GM21717 (cell line): ENCODE data around the gene WSB2.

ENCODE experiments used
- ATAC-seq: cut with Tn5 transposase; IDR thresholded peaks from one replicate; pipeline ENCODE4 v1.9.1; 2021; ENCODE audit warnings: mild to moderate bottlenecking, moderate library complexity; ENCODE audit not compliant: unreplicated experiment

The WSB2 gene

GRCh38 chr12:118063576-118064391 lies 2.8 kb upstream of the WSB2 start:
- no peak for ATAC-seq

- ATAC-seq, result no peak
Measured at GRCh38 chr12:118061873-118062843, 1.2 kb upstream of the WSB2 start.

DNA sequence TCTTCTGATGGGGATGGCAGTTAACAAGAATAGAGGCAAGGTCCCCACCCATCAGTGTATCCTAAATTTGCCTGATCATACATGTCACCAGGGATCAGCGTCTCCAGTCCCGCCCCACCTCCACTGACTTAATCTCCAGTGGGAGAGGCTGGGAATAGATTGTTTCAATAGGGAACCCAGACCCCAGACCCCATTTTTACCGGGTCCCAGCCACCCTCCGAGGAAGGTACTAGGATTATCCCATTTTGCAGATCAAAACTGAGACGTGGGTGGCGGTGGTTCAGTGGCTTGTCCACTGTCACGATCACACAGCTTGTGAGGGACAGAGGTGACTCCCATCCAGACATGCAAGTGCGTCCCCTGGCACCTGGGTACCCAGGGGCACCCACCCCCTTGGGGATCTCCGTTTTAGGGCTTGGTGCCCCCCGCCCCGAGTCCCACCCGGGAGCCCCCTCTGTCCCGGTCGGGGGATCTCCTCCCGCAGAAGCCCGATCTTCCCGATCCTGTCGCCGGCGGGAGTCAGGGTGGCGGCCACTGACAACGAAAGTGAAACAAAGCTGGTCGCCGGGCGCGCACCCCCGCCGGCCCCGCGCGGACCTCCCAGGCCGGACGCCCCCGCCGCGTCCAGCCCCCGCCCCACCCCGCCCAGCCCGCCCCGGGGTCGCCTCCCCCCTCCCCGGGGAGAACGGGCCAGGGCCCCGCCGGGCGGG lies 523 bp downstream of the WSB2 start:
- ATAC-seq, result no peak

DNA sequence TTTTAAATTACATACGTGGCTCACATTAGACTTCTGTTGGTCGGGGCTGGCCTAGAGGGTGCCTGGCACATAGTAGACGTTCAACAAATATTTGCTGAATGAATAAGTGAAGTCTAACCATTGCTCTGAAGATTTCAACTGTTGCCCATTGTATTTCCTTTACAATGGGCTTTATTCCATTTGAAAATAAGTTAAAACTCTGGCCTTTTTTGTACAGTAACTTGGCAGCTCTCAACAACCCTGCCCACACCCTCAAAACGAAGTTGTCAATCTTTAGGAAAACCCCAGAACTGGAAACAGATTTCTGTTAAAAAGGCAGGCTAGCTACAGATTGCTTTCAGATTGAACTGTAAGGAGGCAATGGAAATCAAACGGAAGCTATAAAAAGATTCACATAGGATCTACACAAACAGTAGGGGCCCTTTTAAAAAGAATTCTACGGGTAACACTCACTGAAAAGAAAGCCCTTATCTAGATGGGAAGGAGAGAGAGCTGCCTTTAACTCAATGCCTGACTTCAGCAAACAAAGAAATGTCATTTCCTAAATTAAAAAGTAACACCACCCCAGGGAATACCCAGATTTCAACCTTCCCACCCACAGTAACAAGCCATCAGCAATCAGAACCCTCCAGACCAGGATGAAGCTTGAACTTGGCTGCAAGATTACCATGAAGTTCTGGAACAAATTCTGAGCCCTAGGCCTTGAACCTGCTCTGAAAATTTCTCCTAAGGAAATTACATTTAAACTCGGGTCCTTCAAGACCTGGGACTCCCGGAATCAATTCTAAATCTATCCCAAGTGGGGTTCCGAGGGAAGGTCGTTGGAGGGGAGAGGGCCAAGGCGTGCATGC lies 1.4 kb downstream of the WSB2 start:
- ATAC-seq, result no peak

DNA sequence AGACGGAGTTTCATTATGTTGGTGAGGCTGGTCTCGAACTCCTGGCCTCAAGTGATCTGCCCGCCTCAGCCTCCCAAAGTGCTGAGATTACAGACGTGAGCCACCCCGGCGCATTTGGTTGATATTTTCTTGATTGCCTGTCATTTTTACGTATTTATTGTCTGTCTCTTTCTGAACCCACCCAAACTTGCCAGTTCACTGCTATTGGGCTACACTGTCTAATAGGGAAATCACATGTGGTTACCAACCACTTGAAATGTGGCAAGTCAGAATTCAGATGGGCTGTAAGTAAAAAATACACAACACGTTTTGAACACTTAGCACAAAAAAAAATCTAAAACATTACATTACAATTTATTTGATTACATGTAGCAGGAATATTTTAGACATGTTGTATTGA lies 2.1 kb downstream of the WSB2 start:
- no peak for ATAC-seq

DNA sequence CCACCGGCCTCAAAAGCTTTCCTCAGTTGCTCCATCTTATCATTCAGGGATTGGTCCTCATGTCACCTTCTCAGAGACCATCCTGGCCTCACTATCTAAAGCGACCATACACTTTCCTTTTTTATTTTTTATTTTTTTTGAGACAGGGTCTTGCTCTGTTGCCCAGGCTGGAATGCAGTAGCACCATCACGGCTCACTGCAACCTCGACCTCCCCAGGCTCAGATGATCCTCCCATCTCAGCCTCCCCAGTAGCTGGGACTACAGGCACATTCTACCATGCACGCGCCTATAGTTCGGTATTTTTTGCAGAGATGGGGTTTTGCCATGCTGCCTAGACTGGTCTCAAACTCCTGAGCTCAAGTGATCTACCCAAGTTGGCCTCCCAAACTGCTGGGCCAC lies 2.8 kb downstream of the WSB2 start:
- ATAC-seq, result no peak

DNA sequence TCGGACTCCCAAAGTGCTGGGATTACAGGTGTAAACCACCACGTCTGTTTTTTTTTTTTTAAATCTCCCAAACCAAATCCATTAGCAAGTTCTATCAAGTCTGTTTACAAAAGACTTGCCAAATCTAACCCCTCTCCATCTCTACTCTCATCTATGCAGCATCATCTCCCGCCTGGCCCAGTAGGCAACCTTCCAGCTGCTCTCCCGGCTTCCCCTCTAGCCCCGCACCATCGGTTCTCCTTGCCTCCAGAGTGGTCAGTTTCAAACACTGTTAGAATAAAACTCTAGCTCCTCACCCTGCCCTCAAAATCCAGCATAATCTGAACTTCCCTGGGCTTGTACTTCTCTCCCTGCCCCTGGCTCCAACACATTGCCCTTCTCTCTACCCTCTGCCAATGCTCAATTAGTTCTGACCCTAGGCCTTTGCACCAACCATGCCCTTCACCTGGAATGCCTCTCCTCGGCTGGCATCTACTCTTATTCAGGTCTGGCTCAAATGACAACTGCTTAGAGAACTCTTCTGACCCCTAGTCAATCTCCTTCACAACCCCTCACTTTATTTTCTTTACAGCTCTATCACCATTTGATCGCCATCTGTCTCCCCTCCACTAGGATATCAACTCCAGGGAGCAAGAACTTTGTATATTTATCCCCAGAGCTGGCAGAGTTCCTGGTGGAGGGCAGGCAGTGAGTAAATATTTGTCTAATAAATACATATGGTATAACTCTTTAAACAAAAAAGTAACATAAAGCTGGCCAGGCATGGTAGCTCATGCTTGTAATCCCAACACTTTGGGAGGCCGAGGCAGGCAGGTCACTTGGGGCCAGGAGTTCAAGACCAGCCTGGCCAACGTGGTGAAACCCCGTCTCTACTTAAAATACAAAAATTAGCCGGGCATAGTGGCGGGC lies 4.9 kb downstream of the WSB2 start:
- ATAC-seq, result no peak

DNA sequence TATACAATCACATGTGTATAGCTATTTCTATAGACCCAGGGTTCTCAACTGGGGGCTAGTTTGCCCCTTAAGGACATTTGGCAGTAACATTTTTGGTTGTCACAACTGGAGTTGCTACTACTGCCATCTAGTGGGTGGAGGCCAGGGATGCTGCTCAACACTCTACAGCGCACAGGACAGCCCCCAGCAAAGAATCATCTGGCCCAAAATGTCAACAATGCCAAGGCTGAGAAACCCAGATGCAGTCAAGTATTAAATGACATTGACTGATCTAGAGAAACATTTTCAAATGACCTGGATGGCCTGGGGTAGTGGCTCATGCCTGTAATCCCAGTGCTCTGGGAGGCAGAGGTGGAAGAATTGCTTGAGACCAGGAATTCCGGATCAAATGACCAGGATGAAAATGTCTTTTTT lies 5.8 kb downstream of the WSB2 start:
- no peak for ATAC-seq

DNA sequence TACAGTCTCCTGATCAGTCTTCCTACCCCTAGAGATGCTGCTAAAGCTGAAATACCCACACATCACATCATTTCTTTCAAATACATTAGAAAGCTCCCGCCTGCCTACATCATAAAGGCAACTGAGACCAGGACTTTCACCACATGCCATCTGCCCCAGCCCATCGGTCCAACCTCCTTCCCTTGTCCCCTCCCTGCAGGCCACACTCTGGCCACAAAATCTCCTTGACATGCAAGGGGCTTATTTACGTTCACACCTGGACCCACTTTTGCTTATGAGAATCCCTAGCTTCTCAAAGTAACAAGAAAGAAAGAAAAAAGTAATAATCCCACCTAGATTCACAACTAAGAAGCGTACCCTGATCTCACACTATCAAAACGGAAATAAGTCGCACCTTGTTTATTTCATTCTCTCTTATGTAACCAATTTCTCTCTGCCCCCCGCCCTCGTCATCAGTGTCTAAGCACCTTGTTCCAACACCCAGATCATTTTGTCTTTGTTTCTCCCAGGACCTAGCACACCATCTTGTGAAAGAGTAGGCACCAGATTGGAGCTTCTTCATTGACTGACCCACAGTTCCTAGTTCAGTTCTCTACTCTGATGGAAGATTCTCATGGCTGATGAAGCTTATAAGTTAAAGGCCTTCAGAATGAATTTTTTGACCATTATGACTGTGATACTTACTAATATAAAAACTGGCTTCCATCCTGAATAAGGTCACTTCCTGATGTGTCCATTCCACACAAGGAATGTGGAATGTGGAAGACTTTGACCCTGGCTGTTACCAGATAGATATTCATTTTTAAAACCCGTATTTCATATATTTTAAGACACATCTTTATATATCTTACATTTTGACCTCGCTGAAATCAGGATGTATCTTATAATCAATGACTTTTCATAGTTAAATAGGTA lies 7.7 kb downstream of the WSB2 start:
- ATAC-seq, result no peak

GRCh38 chr12:118052324-118053070 lies 8.5 kb downstream of the WSB2 start:
- ATAC-seq, result no peak

GRCh38 chr12:118050972-118051910 lies 9.7 kb downstream of the WSB2 start:
- no peak for ATAC-seq

- ATAC-seq, result no peak
Measured at GRCh38 chr12:118046430-118046829, 14.5 kb downstream of the WSB2 start.

DNA sequence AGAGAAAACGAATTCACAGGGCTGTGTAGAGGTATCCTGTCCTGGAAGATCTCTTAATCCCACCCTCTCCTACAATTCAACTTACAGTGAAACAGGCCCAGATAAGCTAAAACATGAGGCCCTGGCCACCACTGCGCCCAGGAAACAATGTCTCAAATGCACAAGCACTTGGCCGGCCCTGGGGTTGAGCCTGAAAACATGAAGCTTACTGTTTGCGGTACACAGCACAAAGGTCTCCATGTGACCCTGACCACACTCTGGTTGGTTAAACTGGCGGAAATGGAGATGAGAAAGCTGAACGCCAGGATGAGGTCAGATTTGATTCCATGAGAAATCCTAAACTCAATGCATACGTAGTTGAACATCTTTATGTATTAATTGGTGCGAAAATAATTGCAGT lies 16.4 kb downstream of the WSB2 start:
- ATAC-seq, result no peak

- no peak for ATAC-seq
Measured at GRCh38 chr12:118044075-118044474, 16.9 kb downstream of the WSB2 start.

DNA sequence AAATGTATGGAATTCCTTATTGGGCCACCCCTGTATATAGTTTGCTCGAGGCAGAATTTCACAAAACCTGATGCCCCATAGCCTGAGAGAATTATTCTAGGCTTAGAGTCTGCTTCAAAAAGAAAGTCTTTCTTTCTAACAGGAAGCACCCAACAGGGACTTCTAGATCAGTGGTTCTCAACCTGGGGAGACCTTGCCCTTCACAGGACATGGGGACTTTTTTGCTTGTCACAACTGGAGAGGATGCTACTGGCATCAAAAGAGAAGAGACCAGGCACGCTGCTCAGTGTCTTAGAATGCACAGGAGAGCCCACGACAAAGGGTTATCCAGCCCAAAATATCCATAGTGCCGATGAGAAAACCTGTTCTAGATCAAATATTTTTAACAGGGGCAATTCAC lies 18.9 kb downstream of the WSB2 start:
- ATAC-seq, result no peak

DNA sequence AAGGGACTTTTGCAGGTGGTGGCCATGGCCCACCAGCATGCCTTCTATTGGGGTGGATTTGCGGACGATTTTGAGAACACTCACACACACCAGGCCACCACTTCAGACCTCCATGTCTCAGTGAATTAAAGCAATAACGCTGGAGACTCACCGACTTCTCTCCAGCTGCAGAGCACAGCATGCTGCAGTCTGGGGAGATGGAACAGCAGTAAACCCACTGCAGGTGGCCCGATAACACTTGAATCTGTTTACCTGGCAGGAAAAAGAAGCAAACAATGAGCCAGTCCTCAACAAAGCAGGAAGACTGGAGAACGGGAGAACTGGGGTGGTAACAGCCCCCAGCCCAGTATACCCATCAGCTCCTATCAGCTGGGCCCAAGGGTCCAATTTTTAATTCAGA lies 22.8 kb downstream of the WSB2 start:
- ATAC-seq, result no peak
